DOHH2 (cell line): ENCODE results near the gene F2RL3.

Experiments
- EZH2phosphoT487 ChIP-seq: fragments of 200-600 bp; sonication (generic); IDR thresholded peaks from 2 replicates; pipeline ENCODE4 v1.6.1; 2017; ENCODE audit warnings: borderline replicate concordance, mild to moderate bottlenecking, antibody characterized with exemption, low read length, moderate library complexity, mixed read lengths
- TF ChIP-seq, protein P1 (sequence below): fragments of 200-600 bp; sonication (generic); IDR thresholded peaks from one replicate; pipeline ENCODE4 v1.5.1; 2014; ENCODE audit warnings: antibody characterized with exemption, mild to moderate bottlenecking, low read depth, low read length; ENCODE audit not compliant: poor library complexity, severe bottlenecking

DNA sequence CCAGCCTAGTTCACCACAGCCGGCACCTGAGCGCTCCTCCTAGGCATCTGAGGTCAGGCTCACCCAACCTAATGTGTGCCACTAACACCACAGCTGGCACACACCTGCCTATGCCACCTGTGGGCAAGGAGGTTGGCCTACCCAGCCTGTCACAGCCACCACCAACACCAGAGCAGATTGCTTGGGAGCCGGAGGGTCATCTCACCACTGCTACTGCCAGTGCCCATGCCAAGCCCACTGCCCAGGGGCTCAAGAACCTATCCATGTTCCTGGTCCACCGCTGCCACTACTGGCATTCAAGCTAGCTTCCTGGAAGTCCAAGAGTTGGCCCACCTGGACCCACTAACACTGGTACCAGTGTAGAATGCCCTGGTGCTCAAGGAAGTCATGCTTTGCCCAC lies 42.5 kb downstream of the F2RL3 start:
- TF ChIP-seq, protein P1, sequence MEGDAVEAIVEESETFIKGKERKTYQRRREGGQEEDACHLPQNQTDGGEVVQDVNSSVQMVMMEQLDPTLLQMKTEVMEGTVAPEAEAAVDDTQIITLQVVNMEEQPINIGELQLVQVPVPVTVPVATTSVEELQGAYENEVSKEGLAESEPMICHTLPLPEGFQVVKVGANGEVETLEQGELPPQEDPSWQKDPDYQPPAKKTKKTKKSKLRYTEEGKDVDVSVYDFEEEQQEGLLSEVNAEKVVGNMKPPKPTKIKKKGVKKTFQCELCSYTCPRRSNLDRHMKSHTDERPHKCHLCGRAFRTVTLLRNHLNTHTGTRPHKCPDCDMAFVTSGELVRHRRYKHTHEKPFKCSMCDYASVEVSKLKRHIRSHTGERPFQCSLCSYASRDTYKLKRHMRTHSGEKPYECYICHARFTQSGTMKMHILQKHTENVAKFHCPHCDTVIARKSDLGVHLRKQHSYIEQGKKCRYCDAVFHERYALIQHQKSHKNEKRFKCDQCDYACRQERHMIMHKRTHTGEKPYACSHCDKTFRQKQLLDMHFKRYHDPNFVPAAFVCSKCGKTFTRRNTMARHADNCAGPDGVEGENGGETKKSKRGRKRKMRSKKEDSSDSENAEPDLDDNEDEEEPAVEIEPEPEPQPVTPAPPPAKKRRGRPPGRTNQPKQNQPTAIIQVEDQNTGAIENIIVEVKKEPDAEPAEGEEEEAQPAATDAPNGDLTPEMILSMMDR = no peak
- TF ChIP-seq EZH2phosphoT487 = no peak
